Measurements from ENCODE around the gene CARNS1.

Gene CARNS1, protein sequence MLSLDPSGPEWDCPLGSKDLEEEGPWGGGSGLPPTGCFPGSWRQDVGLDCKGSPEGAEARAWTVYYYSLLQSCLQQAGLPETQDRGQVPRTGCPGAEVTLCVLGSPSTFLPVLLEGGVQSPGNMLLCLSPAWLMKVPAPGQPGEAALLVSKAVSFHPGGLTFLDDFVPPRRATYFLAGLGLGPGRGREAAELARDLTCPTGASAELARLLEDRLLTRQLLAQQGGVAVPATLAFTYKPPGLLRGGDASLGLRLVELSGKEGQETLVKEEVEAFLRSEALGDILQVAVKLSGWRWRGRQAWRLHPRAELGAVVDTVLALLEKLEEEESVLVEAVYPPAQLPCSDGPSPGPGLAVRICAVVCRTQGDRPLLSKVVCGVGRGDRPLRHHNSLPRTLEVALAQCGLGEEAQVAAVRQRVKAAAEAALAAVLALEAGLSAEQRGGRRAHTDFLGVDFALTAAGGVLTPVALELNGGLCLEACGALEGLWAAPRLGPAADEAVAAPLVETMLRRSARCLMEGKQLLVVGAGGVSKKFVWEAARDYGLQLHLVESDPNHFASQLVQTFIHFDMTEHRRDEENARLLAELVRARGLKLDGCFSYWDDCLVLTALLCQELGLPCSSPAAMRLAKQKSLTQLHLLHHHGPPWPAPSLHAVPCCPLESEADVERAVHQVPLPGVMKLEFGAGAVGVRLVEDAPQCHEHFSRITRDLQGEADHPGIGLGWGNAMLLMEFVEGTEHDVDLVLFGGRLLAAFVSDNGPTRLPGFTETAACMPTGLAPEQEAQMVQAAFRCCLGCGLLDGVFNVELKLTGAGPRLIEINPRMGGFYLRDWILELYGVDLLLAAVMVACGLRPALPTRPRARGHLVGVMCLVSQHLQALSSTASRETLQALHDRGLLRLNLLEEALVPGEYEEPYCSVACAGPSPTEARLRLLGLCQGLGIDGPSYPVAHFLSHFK

DNA sequence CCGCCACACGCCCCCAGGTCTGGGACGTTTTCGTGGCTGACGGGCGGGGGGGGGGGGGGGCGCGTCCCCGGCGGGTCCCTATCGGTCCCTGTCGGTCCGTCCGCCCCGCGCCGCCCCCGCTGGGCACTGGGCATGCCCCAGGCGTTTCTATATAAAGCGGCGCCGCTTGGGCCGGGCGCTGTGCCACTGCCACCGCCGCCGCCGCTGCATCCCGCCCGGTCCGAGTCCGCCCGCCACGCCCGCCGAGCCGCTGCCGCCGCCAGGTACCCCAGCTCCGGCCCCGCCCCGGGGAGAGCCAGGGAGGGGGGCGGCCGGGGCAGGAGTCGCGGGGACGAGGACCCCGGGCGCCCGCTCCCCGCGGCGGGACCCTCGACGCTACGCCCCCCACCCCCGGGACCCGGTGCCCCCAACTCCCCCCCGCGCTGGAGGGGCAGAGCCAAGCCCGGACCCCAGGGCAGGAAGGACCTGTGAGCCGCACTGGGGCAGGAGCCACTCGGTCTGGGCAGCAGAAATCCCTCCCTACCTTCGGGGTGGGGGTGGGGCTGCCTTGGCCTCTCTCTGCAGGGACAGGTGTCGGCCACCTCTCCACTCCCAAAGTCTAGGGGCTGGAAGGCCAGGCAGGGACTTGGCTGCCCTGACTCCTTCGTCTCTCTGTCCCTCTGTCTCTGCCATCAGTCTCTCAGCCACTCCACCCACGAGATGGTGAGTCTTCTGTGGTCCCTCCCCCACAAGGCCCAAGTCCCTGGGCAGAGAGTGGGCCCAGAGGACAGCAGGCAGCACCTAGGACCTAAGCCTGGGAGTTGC lies at the start of gene CARNS1:
Gene CARNS1, plus strand, starts transcription at position 178 of the 804 bp plus-strand sequence. Its CDS starts 522 bp downstream, at position 700.
- DNase-seq: no peak

DNA sequence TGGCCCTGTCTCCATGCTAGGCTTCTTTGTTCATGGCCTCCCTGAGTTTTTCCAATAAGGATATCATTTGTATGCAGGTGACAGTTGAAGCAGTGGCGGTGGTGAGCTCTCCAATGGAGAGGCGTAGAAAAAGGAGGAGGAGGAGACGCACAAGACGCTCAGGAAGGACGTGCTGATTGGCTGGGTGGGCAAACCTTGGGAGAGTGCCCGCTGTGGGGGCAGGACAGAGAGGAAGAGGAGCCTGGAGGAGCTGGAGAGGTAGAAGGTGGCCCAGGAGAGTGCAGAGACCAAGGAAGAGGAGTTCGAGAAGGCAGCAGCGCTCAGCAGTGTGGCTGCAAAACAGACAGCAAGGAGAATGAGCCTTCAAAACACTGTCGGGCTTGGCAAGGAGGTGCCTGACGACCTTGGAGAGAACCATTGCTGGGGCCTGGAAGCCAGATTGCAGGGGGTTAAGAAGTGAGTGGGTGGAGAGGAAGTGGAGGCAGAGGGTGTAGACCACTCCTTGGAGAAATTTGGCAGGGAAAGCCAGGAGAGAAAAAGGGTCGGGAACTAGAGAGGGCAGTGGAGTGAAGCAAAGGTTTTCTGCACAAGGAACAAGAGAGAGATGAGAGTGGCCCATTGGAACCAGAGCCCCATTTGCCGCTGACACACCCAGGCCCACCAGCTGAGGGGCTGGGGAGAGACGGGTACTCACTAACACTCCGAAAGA lies 49.6 kb upstream of the CARNS1 start:
- no peak for DNase-seq

DNA sequence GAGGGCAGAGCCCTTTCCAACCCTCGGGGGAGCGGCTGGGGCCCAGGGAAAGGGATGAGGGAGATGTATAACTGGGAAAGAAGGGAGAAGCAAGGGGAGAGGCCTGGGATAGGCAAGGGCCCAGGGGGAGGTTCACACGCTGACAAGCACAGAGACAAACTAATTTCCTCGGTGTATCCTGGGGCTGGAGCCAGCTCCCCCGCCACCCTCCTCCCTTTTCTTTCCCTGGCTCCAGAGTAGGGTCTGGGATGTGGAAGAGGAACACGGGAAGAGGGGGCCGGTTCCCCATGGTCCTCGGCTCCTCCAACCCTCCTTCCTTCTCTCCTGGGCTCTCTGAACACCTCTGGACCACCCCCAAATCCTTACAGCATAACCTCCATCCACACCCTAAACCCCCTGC lies 48.9 kb upstream of the CARNS1 start:
- DNase-seq: no peak

DNA sequence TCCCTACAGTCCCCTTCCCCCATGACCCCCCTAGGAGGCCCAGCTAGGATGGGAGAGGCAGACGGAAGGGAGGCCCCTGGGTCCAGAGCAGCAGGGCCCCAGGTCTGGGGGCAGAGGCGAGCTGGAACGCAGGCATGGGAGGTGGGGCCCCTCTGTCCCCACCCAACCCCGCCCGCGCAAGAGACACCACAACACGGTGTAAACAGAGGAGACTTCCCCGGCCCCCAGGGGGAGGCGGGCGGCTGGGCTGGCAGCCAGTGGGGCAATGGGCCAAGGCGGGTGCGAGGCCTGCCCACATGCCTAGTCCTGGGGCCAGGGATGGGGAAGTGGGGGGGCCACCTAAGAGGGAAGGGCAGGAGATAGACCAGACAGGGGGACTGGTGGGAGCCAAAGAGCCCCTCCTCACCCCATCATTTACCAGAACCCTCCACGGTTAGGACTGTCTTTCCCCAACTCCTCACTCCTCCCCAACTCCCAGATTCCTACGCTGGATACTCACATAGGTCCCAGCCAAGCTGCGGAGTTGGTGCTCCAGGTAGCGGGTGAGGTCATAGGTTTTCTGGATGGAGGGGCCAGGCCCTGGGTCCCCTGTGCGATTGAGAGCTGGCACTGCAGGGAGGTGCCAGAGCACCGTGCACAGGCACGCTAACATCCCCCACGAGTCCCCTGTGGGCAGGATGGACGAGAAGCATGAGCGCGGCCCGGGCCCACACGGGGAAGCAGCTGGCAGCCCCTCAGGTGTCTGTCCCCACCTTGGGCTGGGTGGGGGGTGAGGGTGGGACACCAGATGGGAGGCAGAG lies 48.3 kb upstream of the CARNS1 start:
- DNase-seq: no peak

DNA sequence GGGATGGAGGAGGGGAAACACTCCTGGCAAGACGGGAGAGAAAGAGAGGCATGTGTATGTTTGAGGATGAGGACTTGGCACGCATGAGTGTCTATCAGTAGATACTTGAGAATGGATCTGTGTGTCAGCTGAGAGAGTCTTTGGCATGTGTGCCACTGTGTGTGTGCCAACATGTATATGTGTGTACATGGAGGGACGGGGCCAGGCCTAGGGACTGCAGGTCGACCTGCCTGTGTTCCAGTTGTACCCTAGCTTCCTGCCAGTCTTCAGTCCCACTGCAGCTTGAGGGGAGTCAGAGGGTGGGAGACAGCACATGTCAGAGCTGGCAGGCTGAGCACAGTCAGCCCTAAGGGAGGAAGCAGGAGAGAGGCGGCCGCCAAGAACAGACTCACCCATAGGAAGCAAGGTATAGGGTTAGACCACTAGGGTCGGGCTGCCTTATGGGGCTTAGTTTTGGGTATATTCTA lies 47.7 kb upstream of the CARNS1 start:
- DNase-seq: no peak

DNA sequence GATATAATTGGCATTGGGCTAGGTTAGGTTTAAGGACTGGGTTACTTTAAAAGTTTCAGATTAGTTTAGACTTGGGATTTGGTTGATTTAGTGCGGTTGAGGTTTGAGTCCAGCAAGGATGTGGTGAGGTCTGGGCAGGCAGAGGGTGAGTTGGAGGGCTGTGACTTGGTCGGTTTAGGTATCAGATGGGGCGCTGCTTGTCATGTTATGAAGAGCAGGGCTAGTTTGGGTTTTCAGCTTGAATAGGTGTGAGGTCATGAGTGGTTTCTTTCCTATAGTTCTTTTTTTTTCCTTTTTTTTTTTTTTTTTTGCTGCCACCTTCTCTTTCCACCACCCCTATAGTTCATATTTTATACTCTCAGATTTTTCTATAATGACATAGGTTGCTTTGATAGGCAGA lies 46.9 kb upstream of the CARNS1 start:
- no peak for DNase-seq

DNA sequence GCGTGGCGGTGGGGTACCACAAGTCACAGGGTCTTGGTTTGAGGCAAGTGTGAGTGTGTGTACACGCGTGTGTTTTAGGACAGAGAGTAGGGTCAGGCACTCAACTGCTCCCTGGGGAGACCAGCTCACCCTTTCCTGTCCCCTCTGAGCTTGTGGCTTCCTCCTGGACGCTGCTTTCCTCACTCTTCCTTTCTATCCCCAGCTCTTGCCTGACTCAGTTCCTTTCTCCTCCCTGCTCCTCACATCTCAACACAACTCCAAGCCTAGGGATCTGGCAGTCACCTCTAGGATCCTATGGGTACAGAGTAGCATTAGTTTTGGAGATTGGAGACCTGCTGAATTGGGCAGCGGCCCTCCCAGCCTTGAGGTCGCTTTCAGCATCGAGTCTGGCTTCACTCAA lies 46.2 kb upstream of the CARNS1 start:
- no peak for DNase-seq

DNA sequence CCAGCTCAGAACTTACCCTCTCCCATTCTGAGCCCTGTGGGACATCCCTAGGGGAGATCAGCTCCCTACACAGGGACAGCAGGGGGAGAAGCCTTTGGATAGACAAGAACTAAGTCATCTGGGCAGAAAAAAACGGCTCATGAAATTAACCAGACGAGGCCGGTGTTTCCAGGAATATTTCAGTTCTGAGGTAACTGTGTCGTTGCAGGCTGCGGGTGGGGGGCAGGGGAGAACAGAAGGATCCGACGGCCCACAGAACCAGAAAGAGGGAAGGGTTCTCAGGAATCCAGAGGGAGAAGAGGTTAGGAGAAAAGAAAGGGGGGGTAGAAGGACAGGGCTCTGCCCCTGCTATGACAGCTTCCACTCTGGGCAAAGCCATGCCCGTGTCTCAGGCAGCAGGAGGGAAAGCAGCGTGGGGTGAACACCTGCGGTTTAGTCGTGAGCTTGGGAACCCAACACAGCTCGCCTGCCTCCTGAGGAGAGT lies 45.6 kb upstream of the CARNS1 start:
- DNase-seq: no peak

DNA sequence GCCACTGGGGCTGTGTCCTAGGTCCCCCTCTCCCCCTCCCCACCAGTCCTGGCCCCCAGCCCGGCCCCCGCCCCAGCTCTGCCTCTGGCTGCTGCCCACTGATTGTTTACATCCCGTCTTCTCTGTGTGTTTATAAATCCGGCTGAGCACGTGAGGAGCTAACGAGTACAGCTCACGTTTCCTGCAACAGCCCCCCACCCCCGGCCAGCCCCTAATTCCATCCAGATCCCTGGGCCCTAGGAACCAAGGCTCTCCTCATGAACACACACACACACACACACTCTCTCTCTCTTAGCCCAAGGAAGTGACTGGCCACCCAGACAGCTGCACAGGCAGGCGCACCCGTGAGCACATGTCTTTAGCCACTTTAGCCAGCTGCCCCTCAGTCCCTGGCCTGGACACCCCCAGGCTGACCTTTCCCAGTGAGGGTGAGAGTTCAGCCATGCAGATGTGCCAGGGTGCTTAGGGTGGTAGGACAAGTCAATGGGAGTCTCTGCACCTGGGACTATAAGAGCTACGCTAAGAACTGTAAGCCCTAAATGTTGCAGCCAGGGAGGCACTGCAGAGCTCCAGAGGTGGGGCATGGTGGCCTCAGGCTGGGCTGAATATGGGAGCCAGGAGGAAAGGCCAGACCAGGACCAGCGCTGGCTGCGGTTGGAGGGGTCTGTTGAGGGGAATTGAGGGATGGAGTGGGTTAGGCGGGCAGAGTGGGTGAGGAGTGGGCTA lies 45.0 kb upstream of the CARNS1 start:
- DNase-seq: no peak

DNA sequence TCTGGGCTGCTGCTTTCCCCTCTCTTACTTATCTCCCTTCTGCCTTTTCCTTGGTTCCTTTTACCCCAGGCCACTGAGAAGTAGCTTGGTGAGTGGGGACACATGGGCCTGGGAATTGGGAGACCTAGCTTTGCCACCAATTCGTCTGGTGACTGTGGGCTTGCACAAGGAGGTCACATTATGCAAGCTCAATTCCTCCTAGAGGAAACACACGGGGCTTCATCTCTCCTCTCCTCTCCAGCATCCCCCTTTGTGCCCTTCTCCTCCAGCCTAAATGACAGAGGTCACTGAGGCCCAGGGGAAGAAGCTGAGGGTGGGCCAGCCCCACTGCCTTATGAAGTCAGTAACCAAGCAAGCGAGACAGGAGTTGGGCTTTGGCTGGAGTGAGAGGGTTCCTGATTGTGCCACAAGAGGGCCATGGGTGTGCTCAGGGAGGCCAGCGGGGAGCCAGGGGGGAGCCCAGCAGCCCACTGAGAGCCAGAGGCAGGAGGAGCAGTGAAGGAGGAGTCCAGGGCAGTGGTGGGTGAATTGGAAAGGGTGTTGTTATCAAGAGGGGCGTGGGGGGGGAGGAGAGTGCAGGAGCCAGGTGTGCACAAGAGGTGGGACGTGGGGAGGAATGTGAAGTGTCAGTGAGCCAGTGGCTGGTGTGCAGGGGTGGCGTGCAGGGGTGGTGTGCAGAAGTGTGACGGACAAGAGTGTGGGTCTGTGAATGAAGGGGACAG lies 44.1 kb upstream of the CARNS1 start:
- DNase-seq: no peak

DNA sequence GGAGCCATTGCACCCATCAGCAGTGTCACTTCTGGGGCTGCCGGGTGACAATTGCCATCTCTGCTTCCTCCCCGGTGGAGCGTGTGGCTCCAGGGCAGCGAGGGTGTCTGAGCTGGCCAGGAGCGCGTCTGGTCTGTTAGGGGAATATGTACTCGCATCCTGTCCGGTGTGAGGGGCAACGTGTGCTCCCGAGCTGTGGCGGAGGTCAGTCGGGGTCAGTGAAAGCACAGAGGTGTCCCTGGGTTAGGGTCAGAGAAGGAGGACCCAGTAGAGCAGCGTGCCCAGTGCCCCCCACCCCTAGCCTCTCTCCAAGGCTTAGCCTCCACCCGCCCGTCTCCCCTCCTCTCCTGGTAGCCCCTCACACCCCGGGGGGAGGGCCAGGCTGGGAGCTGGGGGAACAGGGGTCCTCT lies 43.6 kb upstream of the CARNS1 start:
- no peak for DNase-seq

DNA sequence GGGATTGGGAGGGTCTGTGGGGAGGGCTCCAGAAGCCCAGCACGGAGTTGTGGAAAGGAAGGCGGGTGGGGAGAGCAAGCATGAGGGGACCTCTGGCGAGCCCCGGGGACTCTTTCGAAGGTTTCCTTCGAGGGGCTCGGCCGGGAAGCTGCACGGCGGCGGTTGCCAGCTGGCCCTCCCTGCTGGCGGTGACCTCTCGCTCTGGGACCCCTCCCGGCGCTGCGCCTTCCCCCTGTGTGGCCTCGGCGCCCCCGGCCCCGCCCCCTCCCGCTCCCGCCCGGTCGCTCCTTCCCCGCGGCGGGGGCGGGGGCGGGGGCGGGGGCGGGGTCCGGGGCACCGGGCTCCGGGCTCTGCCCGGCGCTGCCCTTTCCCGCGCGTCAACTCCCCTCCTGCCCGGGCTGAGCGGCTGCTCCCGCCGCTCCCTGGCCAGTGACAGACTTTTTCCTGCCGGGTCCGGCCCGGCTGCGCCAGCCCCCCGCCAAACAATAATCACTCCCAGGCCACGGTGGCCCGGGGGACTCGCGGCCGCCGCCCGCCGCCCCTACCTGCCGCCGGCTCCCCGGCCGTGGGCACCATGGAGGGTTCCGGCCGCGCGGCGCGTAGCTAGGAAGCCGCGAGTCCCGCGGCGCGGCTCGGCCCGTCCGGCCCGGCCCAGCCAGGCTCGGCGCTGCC lies 43.0 kb upstream of the CARNS1 start:
- no peak for DNase-seq

DNA sequence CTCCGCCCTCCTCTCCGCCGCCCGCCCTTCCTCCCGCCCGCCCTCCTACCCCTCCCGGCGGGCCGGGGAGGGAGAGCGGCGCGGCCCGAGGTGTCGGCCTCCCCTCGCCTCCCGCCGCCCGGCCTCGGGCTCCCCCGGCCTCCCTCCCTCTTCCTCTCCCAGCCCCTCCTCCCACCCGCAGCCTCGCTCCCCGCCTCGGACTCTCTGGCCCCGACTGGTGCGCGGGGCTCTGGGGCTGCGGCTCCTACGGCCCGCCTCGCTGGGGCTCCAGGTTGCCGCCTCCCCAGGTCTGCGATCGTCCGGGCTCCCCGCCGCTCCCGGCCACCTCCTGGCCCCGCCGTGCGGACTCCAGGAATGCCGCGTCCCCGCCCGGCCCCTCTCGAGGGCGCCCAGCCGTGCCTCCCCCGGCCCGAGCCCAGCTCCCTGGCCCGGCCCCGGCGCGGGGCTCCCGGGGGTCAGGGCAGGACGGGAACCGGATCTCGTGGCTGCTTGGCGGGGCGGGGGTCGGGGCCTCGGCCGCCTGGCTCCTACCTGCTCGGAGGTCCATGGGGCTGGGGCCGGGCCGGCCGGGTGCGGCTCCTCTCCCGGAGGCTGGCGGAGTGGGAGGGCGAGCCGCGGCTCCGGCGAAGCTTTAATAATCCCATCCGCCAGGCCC lies 42.4 kb upstream of the CARNS1 start, which contains the start of gene CLCF1:
Gene CLCF1, minus strand, starts transcription at position 606 of the 655 bp plus-strand sequence. Its CDS starts 59 bp downstream, at position 547.
- DNase-seq: no peak

DNA sequence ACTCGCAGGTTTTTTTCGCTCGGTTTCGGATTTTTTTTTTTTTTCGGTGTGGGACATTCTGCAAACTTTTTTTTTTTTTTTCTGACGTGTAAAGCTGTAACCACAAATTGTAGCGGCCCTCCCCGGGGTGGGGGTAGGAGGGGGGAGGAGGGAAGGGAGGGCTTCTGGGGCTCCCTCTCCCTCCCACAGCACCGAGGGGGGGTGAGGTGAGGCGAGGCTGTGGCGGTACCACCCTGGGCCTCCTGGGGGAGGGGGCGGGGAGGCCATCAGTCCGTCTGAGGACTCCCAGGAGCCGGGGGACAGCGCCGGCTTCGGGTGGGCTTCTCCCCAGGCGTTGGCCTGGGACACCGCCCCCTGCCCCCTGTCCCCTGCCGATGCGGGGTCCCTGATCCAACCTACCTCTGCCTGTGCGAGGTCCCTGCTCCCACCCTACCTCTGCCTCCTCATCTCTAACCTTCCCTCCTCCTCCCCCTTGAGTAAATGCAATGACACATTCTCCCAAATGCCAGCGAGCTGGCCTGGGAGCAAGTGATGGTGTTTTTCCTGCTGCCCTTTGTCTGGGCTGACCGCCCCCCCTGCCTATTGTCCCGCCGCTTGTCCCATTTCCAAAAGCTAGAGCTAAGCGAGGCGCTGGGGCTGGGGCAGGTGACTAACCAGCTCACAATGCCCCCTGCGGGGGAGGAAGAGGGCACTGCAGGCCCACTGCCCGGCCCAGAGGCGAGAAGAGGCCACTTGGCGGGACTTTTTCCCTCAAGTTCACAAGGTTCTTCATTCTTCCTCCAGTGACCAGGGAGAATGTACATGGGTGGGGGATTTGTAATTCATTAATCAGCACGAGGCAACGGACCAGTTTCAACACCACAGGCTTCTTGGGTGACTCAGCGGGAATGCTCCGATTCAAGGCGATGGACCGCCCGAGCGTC lies 41.6 kb upstream of the CARNS1 start:
- DNase-seq: peak; percentile 29 to 73 (median 48)

DNA sequence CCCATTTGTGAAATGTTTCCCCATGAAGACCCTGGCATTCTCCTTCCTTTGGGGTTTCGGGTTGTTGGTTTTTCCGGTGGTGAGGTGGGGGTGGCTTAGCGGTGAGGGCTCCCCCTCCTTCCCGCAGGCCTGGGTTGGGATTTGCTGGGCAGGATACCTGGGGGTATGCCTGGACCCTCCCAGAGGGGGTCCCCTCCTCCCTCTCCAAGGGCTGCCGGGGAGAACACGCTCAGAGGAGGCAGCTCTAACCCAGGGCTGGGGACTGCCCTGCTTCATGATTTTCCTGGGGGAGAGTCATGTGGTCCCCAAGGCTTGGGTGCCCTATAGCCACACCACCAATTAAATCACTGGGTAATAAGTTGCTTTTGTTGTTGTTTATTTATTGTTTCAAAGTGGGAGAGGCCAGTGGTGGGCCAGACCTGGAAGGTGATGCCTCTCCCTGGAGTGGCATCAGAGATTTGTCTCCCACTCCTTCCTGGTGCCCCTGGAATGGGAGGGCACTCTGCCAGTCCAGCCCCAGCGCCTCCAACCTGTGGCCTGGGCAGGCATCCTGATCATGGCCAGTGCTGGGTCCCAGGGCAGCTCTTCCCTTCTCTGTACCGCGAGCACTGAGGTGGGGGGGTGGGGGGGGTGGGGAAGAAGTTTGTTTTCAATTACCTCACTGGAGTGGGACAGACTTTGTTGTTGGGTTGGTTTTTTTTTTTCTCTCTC lies 40.8 kb upstream of the CARNS1 start:
- DNase-seq: no peak

DNA sequence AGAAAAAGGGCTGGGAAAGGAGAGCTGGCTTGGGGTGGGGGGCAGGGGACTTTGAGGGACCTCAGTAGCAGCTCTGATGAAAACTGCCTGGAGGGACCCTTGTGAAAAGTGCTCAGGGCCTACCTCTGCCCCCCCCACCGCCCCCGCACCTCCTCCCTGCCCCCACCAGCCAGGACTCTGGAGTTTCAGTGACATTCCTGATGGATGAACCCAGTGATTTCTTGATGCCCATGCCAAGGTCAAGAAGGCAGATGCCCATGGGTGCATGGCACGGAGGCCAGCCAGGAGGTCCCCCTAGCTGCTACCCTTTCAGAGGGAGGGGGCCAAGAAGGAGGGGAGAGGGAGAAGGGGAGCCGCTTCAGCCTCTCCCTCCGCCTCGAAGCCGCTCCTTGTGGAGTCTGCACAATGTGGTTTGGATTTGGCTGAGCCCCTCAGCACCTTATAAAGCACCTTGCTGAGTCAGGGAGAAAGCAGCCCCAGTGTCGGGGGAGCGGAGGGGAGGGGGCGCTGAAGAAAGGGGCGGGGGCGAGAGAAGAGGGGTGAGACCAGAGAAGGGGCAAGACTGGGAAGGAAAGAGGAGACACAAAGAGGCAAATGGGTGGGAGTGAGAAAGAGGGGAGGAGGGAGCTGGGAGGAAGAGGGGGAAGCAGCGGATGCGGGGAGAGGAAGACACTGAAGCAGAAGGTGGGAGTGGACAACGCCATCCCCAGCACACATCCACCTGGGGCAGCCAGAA lies 40.0 kb upstream of the CARNS1 start:
- DNase-seq: no peak
